GM13976 (cell line): ENCODE results near the gene WWOX.

Source experiments
- DNase-seq: peaks from one replicate; pipeline ENCODE4 v3.0.0; 2012; ENCODE audit warnings: low spot score
- in situ Hi-C: fragments of 300-500 bp; cut with MboI; formaldehyde crosslinking; loops from one replicate; pipeline ENCODE4 v1.12.0; 2022; ENCODE audit warnings: low sequenced_read_pairs, mixed read lengths, inconsistent platforms; ENCODE audit not compliant: unreplicated experiment
- TF ChIP-seq, protein P1 (sequence below): IDR thresholded peaks from 2 replicates; pipeline ENCODE4 v1.5.1; 2012; ENCODE audit warnings: borderline replicate concordance, mild to moderate bottlenecking; ENCODE audit not compliant: insufficient read depth; ENCODE audit errors: extremely low read depth, missing control alignments, control extremely low read depth

The WWOX gene

DNA sequence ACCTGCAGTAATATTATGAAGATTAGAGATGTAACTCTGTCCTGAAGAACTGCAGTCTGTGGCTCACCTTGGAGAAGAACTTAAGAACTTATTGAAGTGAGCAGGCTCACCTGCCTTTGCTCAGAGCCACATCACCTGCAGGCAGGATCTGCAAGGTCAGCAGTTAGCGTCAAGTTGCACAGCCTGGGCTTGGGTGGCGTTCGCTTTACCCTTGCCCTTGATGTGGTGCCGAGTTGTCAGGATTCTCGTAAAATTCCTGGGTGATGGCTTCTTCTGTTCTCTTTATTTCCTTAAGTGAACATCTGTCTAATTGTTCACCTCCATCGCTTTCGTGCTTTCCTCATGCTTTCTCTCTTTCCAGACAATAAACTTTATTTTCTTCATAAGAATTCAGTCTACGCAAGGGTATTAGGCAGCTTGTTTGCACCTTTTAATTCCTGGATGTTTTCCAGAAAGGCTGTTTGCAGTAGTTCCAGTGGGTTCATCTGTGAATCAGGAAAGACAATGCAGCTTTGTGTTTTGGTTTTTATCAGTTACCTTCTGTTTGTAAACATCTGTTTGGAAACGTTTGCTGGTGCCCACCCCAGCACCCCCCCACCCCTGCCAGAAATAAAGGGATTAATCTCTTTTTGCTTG is 254.3 kb downstream of the WWOX start:
- in situ Hi-C loops, result no loop called here
- no peak for DNase-seq
- TF ChIP-seq, protein P1, sequence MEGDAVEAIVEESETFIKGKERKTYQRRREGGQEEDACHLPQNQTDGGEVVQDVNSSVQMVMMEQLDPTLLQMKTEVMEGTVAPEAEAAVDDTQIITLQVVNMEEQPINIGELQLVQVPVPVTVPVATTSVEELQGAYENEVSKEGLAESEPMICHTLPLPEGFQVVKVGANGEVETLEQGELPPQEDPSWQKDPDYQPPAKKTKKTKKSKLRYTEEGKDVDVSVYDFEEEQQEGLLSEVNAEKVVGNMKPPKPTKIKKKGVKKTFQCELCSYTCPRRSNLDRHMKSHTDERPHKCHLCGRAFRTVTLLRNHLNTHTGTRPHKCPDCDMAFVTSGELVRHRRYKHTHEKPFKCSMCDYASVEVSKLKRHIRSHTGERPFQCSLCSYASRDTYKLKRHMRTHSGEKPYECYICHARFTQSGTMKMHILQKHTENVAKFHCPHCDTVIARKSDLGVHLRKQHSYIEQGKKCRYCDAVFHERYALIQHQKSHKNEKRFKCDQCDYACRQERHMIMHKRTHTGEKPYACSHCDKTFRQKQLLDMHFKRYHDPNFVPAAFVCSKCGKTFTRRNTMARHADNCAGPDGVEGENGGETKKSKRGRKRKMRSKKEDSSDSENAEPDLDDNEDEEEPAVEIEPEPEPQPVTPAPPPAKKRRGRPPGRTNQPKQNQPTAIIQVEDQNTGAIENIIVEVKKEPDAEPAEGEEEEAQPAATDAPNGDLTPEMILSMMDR, result no peak

DNA sequence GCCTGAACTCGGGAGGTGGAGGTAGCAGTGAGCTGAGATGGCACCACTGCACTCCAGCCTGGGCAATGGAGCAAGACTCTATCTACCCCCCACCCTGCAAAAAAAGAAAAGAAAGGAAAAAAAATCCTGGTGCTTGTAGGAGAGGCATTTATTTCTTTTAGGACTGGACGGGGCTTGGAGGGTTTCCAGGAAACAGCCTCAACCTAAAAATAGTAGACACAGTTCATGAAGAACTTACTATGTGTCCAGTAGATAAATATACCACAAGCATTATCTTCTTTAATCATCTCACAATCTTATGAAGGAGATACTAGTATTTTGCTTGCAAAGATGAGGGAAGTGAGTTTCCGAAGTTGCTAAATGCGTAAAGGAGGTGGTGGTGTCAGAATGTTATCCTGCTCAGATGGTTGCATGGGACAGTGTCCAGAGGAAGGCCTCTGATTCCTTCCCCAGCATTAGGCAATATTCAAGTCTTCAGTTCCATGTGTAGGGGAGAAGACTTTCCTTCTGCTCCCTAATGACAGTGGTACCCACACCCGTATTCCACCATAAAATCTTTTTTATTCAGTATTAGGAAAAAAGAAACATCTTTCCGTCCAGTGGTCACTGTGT is 263.2 kb downstream of the WWOX start:
- no peak for DNase-seq
- in situ Hi-C loops, result no loop called here
- TF ChIP-seq, protein P1, result no peak

DNA sequence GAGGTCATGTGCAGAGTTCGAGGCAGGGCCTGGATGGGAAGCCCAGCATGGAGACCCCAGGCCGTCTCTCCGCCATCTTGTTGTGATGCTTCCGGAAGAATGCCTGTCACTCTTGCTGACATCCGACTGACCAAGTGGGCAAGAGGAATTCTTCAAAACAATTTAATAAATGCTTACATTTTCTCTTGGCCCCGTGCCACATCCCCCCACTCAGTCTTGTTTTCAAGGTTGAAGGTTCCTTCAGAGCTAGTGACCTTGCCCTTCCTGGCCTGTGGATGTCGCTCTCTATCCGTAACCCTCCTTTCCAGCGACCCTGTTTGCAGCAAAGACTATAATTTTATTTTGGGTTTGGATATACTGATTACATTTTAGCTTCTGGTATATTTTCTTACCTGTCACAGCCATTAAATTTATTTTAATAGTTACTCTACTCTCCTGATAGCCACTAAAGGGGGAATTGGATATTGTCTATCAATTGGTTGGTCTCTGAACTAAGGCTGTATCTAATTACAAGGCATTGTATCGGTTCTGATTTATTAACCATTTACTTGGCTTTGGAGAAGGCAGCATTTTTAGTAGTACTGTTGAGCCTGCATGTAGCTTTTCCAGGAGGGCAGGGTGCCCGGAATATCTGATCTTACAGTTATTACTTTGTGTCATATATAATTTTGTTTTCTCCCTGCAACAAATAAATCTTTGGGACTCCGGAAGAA is 264.5 kb downstream of the WWOX start:
- in situ Hi-C loops, result no loop called here
- TF ChIP-seq, protein P1, result no peak
- no peak for DNase-seq

DNA sequence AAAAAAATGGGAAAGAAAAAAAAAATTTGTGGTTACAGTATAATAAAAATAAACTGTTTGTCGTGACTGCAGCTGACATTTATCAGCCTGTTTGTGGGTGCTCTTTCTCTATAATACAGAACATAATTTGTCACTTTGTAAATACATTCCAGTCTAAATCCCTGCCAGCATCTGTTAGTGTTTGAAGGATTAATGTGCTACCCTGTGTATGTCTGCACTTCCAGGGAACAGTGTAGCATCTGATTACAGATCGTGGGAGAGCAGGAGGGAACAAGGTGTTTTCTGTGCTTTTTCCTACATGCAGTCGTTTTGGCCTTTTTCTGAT is 265.1 kb downstream of the WWOX start:
- no peak for DNase-seq
- in situ Hi-C loops, result no loop called here
- TF ChIP-seq, protein P1, result no peak

DNA sequence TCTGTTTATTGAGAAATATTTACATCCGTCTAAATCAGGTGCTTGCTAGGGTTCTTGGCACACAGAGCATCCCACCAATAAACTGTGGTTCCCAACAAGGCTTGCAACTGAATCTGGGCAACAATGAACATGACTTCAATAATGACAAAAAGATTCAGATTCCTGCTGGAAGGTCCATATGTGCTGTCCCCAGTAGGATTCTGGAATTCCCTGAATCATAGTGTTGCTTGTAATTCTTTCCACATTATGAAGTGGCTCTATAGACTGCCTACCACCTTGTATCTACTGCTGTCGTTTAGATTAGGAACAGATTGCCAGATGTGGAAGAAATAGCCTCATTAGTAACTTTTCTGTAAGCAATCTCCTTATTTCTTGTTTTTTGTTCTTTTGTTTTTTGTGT is 265.9 kb downstream of the WWOX start:
- in situ Hi-C loops, result no loop called here
- TF ChIP-seq, protein P1, result no peak
- no peak for DNase-seq

DNA sequence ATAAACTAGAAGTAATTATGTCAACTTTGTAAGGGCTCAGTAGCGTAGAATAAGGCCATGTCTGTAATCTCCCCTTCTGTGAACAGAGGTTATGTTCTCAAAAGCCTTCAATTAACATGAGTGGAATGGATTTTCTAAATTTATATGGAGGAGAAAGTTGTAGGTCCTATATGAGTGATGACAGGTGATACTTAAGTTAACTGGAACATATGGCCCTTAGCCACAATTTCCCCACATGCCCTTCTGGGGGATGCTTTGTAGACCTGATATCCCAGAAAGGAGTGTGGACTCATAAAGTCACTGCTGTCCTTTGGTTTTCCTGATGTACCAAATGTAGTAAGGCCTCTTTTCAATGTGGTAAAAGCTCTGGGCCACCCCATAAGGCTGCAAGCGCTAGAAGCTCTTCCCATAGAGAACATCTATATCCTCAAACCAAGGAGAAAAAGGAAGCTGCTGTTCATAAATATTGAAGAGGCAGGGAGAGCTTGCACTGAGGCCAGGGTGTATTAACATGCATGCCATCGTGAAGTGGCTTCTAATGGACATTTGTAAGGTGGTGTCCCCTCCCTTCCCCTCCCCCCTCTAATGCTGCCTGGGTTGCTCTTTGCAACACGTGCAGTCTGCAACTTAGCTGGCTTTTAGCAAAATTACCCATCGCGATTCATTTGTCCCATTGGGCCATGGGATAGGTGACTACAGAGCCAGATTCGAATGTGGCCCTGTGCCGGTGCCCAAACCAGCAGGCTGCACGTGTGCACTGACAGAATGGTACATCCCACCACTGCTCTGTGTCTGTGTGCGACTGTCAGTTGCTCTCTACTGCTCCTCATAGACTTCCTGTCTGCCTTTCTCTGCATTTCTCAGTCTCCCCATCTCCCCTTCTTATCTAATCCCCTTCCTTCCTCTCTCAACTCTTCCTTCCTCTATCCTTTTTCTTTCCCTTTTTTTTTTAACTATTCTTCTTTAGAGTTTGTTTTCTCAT is 269.0 kb downstream of the WWOX start:
- no peak for DNase-seq
- TF ChIP-seq, protein P1, result no peak
- in situ Hi-C loops, result no loop called here
